ENCODE results near the gene TRAPPC2. TPM values are rescaled to one million over a fixed set of nuclear protein-coding genes. Genes with fewer than 3 reads are reported as not detected.
"Not testable (repeated sequence)": the region's sequence is repeated elsewhere in the genome, so short reads cannot be mapped to it uniquely, and the experiment has no call there.

The TRAPPC2 gene
- total RNA-seq, 1 donor from 2014 or later: 23.4 TPM

GRCh38 chrX:13670197-13670596 lies 64.2 kb downstream of the TRAPPC2 start:
- H3K36me3 Mint-ChIP-seq (ENCODE audit: insufficient read depth): peaks cover 5% of the 10 kb centered on the region
- DNase-seq (ENCODE audit: low spot score, unreplicated experiment): no peak
- H3K9me3 Mint-ChIP-seq (ENCODE audit: low read depth): peaks cover 20% of the 10 kb centered on the region
- H3K4me3 Mint-ChIP-seq (ENCODE audit: low read depth): no peak overlapping the region
- TF ChIP-seq, protein P1, sequence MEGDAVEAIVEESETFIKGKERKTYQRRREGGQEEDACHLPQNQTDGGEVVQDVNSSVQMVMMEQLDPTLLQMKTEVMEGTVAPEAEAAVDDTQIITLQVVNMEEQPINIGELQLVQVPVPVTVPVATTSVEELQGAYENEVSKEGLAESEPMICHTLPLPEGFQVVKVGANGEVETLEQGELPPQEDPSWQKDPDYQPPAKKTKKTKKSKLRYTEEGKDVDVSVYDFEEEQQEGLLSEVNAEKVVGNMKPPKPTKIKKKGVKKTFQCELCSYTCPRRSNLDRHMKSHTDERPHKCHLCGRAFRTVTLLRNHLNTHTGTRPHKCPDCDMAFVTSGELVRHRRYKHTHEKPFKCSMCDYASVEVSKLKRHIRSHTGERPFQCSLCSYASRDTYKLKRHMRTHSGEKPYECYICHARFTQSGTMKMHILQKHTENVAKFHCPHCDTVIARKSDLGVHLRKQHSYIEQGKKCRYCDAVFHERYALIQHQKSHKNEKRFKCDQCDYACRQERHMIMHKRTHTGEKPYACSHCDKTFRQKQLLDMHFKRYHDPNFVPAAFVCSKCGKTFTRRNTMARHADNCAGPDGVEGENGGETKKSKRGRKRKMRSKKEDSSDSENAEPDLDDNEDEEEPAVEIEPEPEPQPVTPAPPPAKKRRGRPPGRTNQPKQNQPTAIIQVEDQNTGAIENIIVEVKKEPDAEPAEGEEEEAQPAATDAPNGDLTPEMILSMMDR (IDR thresholded peaks at IDR 0.05; ENCODE audit: unreplicated experiment): no peak
- H3K4me1 Mint-ChIP-seq (ENCODE audit: low read depth): peaks cover 10% of the 10 kb centered on the region
- H3K27ac Mint-ChIP-seq: no peak overlapping the region
- no peaks in the 10 kb centered on the region for H3K27me3 Mint-ChIP-seq

DNA sequence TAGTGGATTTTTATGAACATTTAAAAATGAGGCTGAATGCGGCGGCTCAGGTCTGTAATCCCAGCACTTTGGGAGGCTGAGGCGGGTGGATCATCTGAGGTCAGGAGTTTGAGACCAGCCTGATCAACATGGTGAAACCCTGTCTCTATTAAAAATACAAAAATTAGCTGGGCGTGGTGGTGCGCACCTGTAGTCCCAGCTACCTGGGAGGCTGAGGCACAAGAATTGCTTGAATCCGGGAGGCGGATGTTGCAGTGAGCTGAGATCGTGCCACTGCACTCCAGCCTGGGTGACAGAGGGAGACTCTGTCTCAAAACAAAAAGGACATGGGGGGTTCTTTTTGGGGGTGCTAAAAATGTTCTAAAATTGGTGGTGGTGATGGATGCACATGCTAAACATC lies 64.7 kb downstream of the TRAPPC2 start:
- Mint-ChIP-seq H3K9me3 (ENCODE audit: low read depth) (peaks cover 20% of the 10 kb centered on the region), H3K27ac (peak overlapping the region; percentile 96)
- not testable (repeated sequence) for H3K27me3 Mint-ChIP-seq; H3K4me3 Mint-ChIP-seq (ENCODE audit: low read depth); H3K4me1 Mint-ChIP-seq (ENCODE audit: low read depth); H3K36me3 Mint-ChIP-seq (ENCODE audit: insufficient read depth); DNase-seq (ENCODE audit: low spot score, unreplicated experiment)

- TF ChIP-seq, protein P1 (IDR thresholded peaks at IDR 0.05; ENCODE audit: unreplicated experiment): no peak
- Mint-ChIP-seq H3K27me3 (no peaks in the 10 kb centered on the region), H3K4me3 (ENCODE audit: low read depth) (peak overlapping the region; percentile 47), H3K4me1 (ENCODE audit: low read depth) (peaks cover 10% of the 10 kb centered on the region), H3K27ac (peak overlapping the region; percentile 96), H3K36me3 (ENCODE audit: insufficient read depth) (peaks cover 5% of the 10 kb centered on the region), H3K9me3 (ENCODE audit: low read depth) (peaks cover 20% of the 10 kb centered on the region)
- DNase-seq (ENCODE audit: low spot score, unreplicated experiment): no peak
Measured at GRCh38 chrX:13669246-13669737, 65.1 kb downstream of the TRAPPC2 start.

DNA sequence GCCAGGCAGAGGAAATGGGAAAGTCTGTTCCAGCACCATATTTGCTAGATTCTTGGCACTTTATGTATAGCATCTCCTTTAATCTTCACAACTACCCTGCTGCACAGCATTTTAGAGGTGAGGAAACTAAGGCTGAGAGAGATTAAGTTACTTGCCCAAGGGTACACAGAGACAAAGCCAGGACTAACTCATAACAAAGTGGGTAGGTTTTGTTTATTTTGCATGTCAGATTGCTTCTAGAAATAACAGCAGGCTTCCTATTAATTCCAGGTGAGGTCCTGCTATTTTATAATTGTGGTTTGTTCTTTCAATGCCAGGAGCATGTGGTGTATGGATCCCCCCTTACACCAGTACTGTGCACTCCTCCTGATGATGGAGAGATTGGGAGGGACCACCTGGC lies 66.5 kb downstream of the TRAPPC2 start:
- H3K4me1 Mint-ChIP-seq (ENCODE audit: low read depth): peaks cover 10% of the 10 kb centered on the region
- H3K27me3 Mint-ChIP-seq: no peaks in the 10 kb centered on the region
- H3K4me3 Mint-ChIP-seq (ENCODE audit: low read depth): no peak overlapping the region
- no peak overlapping the region for H3K27ac Mint-ChIP-seq
- peaks cover 21% of the 10 kb centered on the region for H3K9me3 Mint-ChIP-seq (ENCODE audit: low read depth)
- TF ChIP-seq, protein P1 (IDR thresholded peaks at IDR 0.05; ENCODE audit: unreplicated experiment): no peak
- peaks cover 7% of the 10 kb centered on the region for H3K36me3 Mint-ChIP-seq (ENCODE audit: insufficient read depth)
- DNase-seq (ENCODE audit: low spot score, unreplicated experiment): no peak

DNA sequence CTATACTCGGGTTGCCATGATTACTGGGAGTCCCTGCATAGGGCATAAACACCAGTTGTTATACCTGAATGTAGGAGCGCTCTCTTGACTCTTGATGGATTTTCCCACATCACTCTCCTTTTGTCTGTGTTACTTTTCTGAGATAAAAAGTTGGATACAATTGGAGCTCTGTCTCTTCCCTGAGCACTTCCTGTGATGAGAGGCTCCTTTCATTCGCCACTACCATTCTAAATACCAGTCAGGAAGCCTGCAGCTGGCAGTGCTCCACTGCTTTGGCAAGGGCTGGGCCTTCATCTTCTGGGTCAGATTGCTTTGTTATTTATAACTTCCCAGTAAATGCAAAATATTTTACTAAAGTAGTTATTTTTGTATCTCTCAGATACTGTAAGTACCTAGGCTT lies 67.6 kb downstream of the TRAPPC2 start:
- Mint-ChIP-seq H3K36me3 (ENCODE audit: insufficient read depth) (peaks cover 7% of the 10 kb centered on the region), H3K27me3 (no peaks in the 10 kb centered on the region), H3K27ac (no peak overlapping the region), H3K9me3 (ENCODE audit: low read depth) (peaks cover 13% of the 10 kb centered on the region), H3K4me1 (ENCODE audit: low read depth) (peaks cover 10% of the 10 kb centered on the region), H3K4me3 (ENCODE audit: low read depth) (no peak overlapping the region)
- TF ChIP-seq, protein P1 (IDR thresholded peaks at IDR 0.05; ENCODE audit: unreplicated experiment): no peak
- DNase-seq (ENCODE audit: low spot score, unreplicated experiment): no peak

- Mint-ChIP-seq H3K4me3 (ENCODE audit: low read depth) (no peak overlapping the region), H3K27ac (no peak overlapping the region), H3K27me3 (no peaks in the 10 kb centered on the region), H3K9me3 (ENCODE audit: low read depth) (peaks cover 9% of the 10 kb centered on the region), H3K4me1 (ENCODE audit: low read depth) (peaks cover 7% of the 10 kb centered on the region), H3K36me3 (ENCODE audit: insufficient read depth) (peaks cover 6% of the 10 kb centered on the region)
- no peak for DNase-seq (ENCODE audit: low spot score, unreplicated experiment)
- TF ChIP-seq, protein P1 (IDR thresholded peaks at IDR 0.05; ENCODE audit: unreplicated experiment): no peak
Measured at GRCh38 chrX:13664020-13664419, 70.4 kb downstream of the TRAPPC2 start.

Measured in progenitor cell of endocrine pancreas (in vitro differentiated cells).